GM18511 (cell line): ENCODE data around the gene MORN1.
"Not testable (repeated sequence)": the region's sequence is repeated elsewhere in the genome, so short reads cannot be mapped to it uniquely, and the experiment has no call there.

Experiments
- ATAC-seq: cut with Tn5 transposase; IDR thresholded peaks from one replicate; pipeline ENCODE4 v1.9.1; 2021; ENCODE audit warnings: mild to moderate bottlenecking, moderate library complexity; ENCODE audit not compliant: unreplicated experiment

Gene MORN1

GRCh38 chr1:2341706-2342383 is 49.5 kb downstream of the MORN1 start:
- no peak for ATAC-seq

- no peak for ATAC-seq
Observed at GRCh38 chr1:2340918-2341254, 50.5 kb downstream of the MORN1 start.

GRCh38 chr1:2340086-2340917 is 51.1 kb downstream of the MORN1 start:
- ATAC-seq, result no peak

GRCh38 chr1:2339206-2340085 is 51.9 kb downstream of the MORN1 start:
- no peak for ATAC-seq

GRCh38 chr1:2337501-2337900 is 53.9 kb downstream of the MORN1 start:
- ATAC-seq, result no peak

- ATAC-seq, result no peak
Observed at GRCh38 chr1:2337081-2337480, 54.3 kb downstream of the MORN1 start.

- ATAC-seq, result no peak
Observed at GRCh38 chr1:2336499-2336898, 54.9 kb downstream of the MORN1 start.

GRCh38 chr1:2335721-2336455 is 55.5 kb downstream of the MORN1 start:
- ATAC-seq, result no peak

- no peak for ATAC-seq
Observed at GRCh38 chr1:2334883-2335534, 56.3 kb downstream of the MORN1 start.

GRCh38 chr1:2334366-2334765 is 57.0 kb downstream of the MORN1 start:
- ATAC-seq, result no peak

GRCh38 chr1:2331580-2331979 is 59.8 kb downstream of the MORN1 start:
- ATAC-seq, result not testable (repeated sequence)

GRCh38 chr1:2331200-2331544 is 60.2 kb downstream of the MORN1 start:
- no peak for ATAC-seq

- ATAC-seq, result no peak
Observed at GRCh38 chr1:2330519-2331199, 60.7 kb downstream of the MORN1 start.

GRCh38 chr1:2330035-2330434 is 61.3 kb downstream of the MORN1 start:
- ATAC-seq, result no peak

- no peak for ATAC-seq
Observed at GRCh38 chr1:2328676-2329455, 62.5 kb downstream of the MORN1 start.

GRCh38 chr1:2327841-2328240 is 63.5 kb downstream of the MORN1 start:
- no peak for ATAC-seq

GRCh38 chr1:2327162-2327561 is 64.2 kb downstream of the MORN1 start:
- not testable (repeated sequence) for ATAC-seq

- ATAC-seq, result no peak
Observed at GRCh38 chr1:2326524-2326923, 64.8 kb downstream of the MORN1 start.
